Measurements from ENCODE around the gene MARF1. TPM values are rescaled to one million over a fixed set of nuclear protein-coding genes. Genes with fewer than 3 reads are reported as not detected.

MARF1 gene
- total and polyA plus RNA-seq, 9 of the 15 experiments (the other 6 are each of a cell fraction or from before 2014, with no cell fraction given), result 4.7 to 33.2 (median 11.7) TPM

DNA sequence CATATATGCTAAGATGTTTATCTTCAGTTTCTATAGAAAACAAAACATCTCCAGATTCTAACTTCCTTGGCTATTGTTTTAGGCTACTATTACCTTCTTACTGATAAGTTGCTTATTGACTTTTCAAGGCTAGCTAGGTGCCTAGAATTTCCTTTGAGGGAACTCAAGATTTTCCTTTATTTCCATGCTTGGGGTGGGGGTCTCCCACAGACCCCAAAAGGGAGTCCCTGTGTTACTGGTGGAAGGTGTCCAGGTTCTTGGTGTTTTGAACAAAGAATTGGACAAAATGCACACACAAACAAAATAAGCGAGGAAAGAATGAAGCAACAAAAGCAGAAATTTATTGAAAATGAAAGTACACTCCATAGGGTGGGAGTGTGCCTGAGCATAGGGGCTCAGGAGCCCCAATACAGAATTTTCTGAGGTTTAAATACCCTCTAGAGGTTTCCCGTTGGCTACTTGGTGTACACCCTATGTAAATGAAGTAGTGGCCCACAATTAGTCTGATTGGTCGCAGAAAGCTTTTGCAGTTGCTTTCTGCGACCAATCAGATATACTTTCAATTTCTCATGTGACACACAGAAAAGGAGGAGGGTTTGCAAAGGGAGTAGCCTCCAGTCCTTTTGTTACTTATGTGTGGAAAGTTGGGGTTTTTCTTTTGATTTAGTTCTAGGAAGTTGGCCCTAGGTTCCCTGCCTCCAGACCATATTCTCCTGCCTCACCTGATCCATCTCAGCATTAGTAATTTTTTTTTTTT, 67.5 kb downstream of the MARF1 start (continued):
- TF ChIP-seq, protein P1, sequence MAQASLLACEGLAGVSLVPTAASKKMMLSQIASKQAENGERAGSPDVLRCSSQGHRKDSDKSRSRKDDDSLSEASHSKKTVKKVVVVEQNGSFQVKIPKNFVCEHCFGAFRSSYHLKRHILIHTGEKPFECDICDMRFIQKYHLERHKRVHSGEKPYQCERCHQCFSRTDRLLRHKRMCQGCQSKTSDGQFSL (CRISPR knock-in tag; IDR thresholded peaks at IDR 0.05), result no peak
- TF ChIP-seq, protein P1 (tag; IDR thresholded peaks at IDR 0.05), result no peak
- 0 out of 2 replicates have a peak, but pooled peaks have one; percentile 39 for TF ChIP-seq CC2D1A (IDR thresholded peaks at IDR 0.05)
- TF ChIP-seq ILK (tag; IDR thresholded peaks at IDR 0.05; ENCODE audit: borderline replicate concordance, low read depth), result no peak
- TF ChIP-seq C11orf30 (IDR thresholded peaks at IDR 0.05; ENCODE audit: low read depth), result no peak
- TF ChIP-seq MXD1 (CRISPR knock-in tag; IDR thresholded peaks at IDR 0.05; ENCODE audit: borderline replicate concordance, poor library complexity, severe bottlenecking), result no peak
- TF ChIP-seq, protein P2, sequence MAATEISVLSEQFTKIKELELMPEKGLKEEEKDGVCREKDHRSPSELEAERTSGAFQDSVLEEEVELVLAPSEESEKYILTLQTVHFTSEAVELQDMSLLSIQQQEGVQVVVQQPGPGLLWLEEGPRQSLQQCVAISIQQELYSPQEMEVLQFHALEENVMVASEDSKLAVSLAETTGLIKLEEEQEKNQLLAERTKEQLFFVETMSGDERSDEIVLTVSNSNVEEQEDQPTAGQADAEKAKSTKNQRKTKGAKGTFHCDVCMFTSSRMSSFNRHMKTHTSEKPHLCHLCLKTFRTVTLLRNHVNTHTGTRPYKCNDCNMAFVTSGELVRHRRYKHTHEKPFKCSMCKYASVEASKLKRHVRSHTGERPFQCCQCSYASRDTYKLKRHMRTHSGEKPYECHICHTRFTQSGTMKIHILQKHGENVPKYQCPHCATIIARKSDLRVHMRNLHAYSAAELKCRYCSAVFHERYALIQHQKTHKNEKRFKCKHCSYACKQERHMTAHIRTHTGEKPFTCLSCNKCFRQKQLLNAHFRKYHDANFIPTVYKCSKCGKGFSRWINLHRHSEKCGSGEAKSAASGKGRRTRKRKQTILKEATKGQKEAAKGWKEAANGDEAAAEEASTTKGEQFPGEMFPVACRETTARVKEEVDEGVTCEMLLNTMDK (IDR thresholded peaks at IDR 0.05; ENCODE audit: borderline replicate concordance, insufficient read depth, low read depth, low read length, poor library complexity, severe bottlenecking), result no peak
- TF ChIP-seq, protein P3, sequence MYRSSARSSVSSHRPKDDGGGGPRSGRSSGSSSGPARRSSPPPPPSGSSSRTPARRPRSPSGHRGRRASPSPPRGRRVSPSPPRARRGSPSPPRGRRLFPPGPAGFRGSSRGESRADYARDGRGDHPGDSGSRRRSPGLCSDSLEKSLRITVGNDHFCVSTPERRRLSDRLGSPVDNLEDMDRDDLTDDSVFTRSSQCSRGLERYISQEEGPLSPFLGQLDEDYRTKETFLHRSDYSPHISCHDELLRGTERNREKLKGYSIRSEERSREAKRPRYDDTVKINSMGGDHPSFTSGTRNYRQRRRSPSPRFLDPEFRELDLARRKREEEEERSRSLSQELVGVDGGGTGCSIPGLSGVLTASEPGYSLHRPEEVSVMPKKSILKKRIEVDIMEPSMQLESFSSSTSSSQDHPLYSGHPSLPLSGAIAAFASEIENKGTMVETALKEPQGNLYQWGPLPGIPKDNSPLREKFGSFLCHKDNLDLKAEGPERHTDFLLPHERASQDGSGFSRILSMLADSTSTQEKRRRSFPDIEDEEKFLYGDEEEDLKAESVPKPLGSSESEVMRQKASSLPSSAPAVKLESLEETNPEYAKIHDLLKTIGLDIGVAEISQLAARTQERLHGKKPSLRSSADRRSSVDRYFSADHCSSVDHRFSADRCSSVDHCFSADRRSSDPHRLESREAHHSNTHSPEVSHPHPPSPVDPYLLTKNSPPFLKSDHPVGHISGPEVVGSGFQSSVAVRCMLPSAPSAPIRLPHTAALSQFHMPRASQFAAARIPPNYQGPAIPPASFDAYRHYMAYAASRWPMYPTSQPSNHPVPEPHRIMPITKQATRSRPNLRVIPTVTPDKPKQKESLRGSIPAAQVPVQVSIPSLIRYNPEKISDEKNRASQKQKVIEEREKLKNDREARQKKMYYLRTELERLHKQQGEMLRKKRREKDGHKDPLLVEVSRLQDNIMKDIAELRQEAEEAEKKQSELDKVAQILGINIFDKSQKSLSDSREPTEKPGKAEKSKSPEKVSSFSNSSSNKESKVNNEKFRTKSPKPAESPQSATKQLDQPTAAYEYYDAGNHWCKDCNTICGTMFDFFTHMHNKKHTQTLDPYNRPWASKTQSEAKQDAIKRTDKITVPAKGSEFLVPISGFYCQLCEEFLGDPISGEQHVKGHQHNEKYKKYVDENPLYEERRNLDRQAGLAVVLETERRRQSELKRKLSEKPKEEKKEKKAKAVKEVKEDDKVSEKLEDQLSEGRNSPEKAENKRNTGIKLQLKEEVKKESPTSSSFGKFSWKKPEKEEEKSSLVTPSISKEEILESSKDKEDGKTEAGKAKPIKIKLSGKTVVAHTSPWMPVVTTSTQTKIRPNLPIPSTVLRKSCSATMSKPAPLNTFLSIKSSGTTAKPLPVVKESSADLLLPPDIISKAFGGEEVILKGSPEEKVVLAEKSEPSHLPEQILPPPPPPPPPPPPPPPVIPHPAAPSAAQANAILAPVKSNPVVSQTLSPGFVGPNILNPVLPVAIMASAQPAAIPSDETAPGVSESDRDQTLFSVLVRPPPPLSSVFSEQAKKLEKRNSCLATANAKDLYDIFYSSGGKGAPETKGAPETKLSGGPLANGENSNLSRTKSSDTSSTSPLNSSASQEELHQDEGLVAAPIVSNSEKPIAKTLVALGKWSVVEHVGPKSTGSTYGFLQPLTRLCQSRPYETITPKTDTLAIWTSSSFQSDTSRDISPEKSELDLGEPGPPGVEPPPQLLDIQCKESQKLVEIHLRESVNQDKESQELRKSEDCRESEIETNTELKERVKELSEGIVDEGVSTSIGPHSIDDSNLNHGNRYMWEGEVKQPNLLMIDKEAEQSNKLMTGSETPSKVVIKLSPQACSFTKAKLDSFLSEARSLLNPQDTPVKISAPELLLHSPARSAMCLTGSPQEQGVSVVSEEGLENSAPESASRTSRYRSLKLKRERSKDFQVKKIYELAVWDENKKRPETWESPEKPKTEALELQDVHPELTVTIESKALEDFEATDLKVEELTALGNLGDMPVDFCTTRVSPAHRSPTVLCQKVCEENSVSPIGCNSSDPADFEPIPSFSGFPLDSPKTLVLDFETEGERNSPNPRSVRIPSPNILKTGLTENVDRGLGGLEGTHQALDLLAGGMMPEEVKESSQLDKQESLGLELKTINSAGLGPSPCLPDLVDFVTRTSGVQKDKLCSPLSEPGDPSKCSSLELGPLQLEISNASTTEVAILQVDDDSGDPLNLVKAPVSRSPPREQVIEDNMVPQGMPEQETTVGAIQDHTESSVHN (IDR thresholded peaks at IDR 0.05; ENCODE audit: borderline replicate concordance in 1 of 2, low read depth in 1 of 2), result peak in 1 of 2 experiments; percentile 73; a peak in 1 of 4 replicates
- TF ChIP-seq, protein P4, sequence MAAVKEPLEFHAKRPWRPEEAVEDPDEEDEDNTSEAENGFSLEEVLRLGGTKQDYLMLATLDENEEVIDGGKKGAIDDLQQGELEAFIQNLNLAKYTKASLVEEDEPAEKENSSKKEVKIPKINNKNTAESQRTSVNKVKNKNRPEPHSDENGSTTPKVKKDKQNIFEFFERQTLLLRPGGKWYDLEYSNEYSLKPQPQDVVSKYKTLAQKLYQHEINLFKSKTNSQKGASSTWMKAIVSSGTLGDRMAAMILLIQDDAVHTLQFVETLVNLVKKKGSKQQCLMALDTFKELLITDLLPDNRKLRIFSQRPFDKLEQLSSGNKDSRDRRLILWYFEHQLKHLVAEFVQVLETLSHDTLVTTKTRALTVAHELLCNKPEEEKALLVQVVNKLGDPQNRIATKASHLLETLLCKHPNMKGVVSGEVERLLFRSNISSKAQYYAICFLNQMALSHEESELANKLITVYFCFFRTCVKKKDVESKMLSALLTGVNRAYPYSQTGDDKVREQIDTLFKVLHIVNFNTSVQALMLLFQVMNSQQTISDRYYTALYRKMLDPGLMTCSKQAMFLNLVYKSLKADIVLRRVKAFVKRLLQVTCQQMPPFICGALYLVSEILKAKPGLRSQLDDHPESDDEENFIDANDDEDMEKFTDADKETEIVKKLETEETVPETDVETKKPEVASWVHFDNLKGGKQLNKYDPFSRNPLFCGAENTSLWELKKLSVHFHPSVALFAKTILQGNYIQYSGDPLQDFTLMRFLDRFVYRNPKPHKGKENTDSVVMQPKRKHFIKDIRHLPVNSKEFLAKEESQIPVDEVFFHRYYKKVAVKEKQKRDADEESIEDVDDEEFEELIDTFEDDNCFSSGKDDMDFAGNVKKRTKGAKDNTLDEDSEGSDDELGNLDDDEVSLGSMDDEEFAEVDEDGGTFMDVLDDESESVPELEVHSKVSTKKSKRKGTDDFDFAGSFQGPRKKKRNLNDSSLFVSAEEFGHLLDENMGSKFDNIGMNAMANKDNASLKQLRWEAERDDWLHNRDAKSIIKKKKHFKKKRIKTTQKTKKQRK (IDR thresholded peaks at IDR 0.05; ENCODE audit: borderline replicate concordance, low read depth, low read length), result no peak
